HG02970 (cell line): ENCODE data around the gene SLCO1C1.
"Not testable (repeated sequence)": the region's sequence is repeated elsewhere in the genome, so short reads cannot be mapped to it uniquely, and the experiment has no call there.

Experiments
- ATAC-seq: cut with Tn5 transposase; IDR thresholded peaks from one replicate; pipeline ENCODE4 v1.9.1; 2021; ENCODE audit warnings: mild to moderate bottlenecking, moderate library complexity, moderate number of reproducible peaks; ENCODE audit not compliant: unreplicated experiment, low FRiP score

SLCO1C1 gene

GRCh38 chr12:20695232-20695631 lies at the start of gene SLCO1C1:
Gene SLCO1C1, plus strand, starts transcription at chr12:20695332. Its CDS starts 4,245 bp downstream, at chr12:20699577.
- ATAC-seq, result no peak

- ATAC-seq, result no peak
Observed at GRCh38 chr12:20646239-20646827, 48.8 kb upstream of the SLCO1C1 start.

DNA sequence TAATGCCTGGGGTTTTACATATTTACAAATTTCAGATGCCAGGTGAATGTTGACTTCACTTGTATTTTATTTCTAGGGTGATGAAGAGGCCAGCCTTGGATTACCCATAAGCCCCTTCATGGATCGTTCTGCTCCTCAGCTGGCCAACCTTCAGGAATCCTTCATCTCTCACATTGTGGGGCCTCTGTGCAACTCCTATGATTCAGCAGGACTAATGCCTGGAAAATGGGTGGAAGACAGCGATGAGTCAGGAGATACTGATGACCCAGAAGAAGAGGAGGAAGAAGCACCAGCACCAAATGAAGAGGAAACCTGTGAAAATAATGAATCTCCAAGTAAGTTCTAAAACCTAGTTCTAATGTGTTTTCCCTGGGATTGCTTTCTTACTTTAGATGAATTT lies 41.3 kb upstream of the SLCO1C1 start:
- no peak for ATAC-seq

DNA sequence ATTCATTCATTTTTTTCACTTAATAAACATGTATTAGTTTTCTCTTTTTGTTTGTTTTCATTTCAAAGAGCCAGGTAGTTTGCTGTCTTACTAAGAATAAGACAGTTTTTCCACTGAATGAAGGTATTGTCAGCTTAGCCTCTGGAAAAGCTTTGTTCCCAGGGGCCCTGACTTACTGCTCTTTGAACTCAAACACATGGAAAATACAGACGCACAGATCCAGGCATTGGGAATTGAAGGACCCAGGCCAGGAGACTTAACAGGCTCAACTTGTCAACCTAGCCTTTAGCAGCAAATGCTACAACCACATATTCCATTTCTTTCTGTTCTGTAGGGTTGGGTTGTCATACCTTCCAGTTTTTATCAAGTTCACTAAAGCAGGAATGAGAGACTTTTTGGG lies 38.5 kb upstream of the SLCO1C1 start:
- no peak for ATAC-seq

DNA sequence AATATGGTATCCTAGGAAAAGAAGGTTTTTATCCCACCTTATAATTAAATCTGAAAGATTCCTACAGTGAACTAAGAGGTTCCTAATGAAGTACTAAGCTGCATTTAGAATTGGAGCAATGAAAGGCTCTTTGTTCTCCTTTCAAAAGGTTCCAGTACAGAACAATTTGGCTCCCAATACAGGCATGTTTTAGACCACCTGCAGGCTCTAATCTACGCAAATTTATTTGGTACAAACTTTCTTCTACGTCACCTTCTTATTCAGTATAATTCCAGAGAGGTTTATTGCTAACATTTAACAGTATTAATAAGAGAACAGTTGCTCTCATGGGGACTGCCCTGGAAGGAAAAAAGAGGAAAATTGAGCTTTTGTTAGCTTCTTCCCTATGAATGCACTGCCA lies 37.6 kb upstream of the SLCO1C1 start:
- ATAC-seq, result no peak

- no peak for ATAC-seq
Observed at GRCh38 chr12:20681334-20681733, 13.8 kb upstream of the SLCO1C1 start.

DNA sequence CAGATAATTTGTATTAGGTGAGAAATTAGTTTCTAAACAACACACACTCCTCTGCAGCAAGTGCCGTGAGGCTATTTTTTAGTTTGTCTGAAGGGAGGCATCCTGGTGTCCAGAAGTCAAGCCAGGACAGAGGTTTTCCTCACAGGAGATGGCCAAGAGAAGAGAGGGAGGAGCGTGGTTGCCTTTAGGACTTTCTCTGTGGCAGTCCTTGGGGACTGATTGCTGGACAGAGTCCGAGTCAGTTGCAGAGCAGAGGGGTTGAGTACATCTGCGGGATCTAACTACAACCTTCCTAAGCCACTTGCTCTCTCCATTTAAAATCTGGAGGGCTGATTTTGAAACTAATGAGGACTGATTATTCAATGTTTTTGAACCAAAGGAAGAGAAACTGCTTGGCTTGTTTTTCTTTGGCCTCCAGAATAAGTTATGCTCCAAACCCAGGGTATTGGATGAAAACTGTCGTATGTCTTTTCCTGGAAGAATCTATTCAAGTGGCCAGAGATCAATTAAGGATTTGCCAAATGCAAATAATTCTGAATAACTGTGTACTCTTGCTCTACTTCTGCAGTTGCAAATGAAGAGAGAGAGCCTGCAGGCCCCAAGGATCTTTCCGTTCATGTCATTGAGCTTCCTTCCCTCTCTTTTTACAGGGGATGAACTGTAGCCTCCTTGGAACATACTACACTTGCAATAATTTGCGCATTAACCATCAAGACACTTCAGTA lies 1.2 kb downstream of the SLCO1C1 start:
- no peak for ATAC-seq

GRCh38 chr12:20701106-20701505 lies 6.0 kb downstream of the SLCO1C1 start:
- ATAC-seq, result no peak

DNA sequence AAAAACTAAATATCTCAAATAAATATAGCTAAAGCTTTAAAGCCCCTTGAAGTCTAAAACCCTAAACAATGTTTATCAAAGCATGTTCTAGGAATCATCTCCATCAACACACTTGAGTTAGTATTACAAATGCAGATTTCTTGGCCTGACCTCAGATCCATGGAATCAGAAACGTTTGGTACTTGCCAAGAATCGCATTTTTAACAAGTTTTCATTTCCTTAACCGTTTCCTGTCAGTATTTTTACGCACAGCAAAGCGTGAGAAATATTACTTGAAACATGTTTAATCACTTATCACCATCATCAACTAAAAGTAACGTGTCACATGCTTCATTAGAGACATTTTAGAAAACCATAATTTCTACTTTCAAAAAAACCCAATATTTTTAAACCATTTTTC lies 9.7 kb downstream of the SLCO1C1 start:
- no peak for ATAC-seq

DNA sequence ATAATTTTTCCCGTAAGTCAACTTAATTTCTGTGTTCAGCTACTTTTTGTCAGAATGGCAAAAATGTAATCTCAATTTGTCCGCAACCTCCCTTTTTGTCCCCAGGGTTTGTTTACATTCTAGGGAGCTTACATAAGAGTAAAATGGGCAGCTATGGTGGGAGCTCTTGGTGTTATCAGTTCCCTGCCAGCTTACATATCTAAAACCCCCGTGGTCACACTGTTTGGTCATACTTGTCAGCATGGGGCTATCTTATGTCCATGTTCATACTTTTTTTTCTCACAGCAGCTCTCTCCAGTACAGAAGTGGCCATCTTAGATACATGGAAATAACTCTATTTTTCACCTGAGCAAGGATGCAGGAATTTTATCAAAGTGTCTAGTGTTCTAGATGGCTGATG lies 16.7 kb downstream of the SLCO1C1 start:
- ATAC-seq, result no peak

DNA sequence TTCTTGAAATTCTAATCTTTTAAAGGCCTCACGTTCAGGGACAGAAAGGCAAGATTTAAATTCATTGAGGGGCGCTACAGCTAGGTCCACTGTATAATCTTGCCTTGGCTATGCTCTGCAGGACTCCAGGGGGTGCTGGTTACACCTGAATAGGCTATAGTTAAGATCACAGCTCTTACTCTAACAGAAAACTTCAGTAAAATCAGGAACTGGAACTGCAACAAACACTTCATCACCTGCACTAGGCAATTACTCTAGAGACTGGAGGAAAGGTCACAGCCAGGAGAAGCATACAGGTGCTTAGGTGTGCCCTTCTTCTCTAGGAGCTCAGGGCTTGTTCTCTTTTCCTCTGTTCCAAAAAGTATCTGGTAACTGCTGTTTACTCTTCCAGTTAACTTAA lies 20.9 kb downstream of the SLCO1C1 start:
- no peak for ATAC-seq

GRCh38 chr12:20716985-20717384 lies 21.9 kb downstream of the SLCO1C1 start:
- ATAC-seq, result no peak

GRCh38 chr12:20718294-20718693 lies 23.2 kb downstream of the SLCO1C1 start:
- ATAC-seq, result no peak

- ATAC-seq, result no peak
Observed at GRCh38 chr12:20722142-20722541, 27.0 kb downstream of the SLCO1C1 start.

DNA sequence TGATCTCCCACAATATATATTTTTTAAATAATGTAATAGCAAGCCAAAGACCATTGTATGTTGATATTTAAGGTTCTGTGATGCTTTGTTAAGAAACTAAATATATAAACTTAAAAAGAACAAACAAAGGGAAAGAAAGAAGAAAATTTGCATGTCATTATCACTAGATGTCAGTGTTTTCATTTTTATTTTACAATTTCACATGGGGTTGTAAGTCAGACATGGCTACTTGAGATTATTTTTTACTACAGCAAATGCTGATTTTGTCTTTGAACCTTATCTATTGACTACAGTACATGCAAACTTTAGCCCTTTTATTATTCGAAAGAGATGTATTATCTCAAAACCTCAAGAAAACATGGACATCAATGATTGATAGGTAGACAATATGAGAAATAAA lies 36.1 kb downstream of the SLCO1C1 start:
- ATAC-seq, result no peak

- ATAC-seq, result no peak
Observed at GRCh38 chr12:20740972-20741371, 45.8 kb downstream of the SLCO1C1 start.

DNA sequence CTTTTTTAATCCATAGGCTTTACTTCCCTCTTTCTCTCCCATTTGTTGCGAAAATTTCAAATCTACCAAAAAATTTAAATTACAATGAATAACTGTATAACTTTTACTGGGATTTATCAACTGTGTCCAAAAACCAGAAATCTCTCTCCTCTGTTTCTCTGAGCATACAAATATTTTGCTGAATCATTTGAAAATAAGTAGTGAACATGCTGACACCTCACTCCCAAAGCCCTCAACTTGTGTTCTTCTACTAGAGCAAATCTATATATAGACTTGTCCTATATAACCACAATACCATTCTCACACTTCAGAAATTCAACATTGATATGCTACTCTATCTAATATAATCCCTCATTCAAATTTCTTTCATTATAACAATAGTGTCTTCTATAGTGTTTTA lies 53.1 kb downstream of the SLCO1C1 start:
- no peak for ATAC-seq

DNA sequence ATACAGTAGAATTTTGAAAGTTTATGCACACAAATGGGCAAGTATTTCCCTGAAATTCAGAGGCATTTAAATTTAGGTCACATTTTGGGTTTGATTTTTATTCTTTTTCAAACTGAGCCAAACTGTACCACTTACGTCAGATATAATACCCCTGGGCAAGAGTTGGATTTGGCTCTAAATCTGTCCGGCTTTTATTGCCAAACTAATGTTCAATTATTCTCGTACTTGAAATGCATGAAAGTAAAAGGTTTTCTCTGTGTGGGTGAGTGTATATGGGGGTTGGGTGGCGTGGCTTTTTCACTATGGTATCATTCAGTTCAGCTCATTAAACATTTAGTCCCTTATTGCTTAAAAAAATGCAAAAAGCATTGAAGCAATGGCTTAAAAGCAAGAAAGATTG lies 55.9 kb downstream of the SLCO1C1 start:
- no peak for ATAC-seq

DNA sequence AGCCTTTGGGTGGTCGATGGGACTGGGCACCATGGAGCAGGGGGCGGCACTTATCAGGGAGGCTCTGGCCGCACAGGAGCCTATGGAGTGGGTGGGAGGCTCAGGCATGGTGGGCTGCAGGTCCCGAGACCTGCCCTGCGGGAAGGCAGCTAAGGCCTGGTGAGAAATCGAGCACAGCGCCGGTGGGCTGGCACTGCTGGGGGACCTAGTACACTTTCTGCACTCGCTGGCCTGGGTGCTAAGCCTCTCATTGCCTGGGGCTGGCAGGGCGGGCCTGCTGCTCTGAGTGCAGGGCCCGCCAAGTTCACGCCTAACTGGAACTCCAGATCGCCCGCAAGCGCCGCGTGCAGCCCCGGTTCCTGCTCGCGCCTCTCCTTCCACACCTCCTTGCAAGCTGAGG lies 82.3 kb downstream of the SLCO1C1 start:
- ATAC-seq, result no peak

DNA sequence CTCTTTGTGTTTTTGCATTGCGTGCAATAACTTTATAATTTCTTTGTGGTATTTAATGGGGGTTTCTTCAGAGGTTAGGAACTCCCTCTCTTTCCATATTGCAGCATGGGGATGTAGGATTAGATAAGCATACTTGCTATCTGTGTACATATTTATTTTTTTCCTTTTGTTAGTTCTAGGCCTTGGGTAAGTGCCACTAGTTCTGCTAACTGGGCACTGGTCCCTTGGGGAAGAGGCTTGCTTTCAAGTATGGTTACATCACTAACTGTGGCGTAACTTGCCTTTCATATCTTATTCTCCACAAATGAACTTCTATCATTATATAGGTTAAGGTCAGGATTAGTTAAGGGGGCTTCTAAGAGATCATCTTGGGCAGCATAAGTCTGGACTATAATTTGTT lies 83.8 kb downstream of the SLCO1C1 start:
- no peak for ATAC-seq

GRCh38 chr12:20779971-20780370 lies 84.8 kb downstream of the SLCO1C1 start:
- ATAC-seq, result not testable (repeated sequence)

GRCh38 chr12:20783796-20784357 lies 88.7 kb downstream of the SLCO1C1 start:
- not testable (repeated sequence) for ATAC-seq
